Measurements from ENCODE around the gene ZBTB8OS. TPM values are rescaled to one million over a fixed set of nuclear protein-coding genes. Genes with fewer than 3 reads are reported as not detected.
"Not testable (repeated sequence)": the region's sequence is repeated elsewhere in the genome, so short reads cannot be mapped to it uniquely, and the experiment has no call there.

Gene ZBTB8OS
- polyA plus RNA-seq: 39.5 TPM
- long read RNA-seq, donor 1, transcript ZBTB8OS-208 (7 exons, 1,601 nt): major isoform, 5 of 6 reads
- long read RNA-seq, donor 1, partial matches to known transcripts: 0 of 6 reads
- long read RNA-seq, donor 1, other reads (novel, unspliced or antisense): 0 of 6 reads
- long read RNA-seq, donor 2, transcript ZBTB8OS-208 (7 exons, 1,601 nt): major isoform, 7 of 14 reads
- long read RNA-seq, donor 2, partial matches to known transcripts: 0 of 14 reads
- long read RNA-seq, donor 2, other reads (novel, unspliced or antisense): 0 of 14 reads
- long read RNA-seq, donor 3: 0 reads
- long read RNA-seq, donor 4, partial matches to known transcripts: 0 of 4 reads
- long read RNA-seq, donor 4, other reads (novel, unspliced or antisense): 0 of 4 reads
- long read RNA-seq, donor 5, partial matches to known transcripts: 0 of 7 reads
- long read RNA-seq, donor 5, other reads (novel, unspliced or antisense): 0 of 7 reads
- long read RNA-seq, donor 6, transcript ZBTB8OS-208 (7 exons, 1,601 nt): major isoform, 7 of 14 reads
- long read RNA-seq, donor 6, partial matches to known transcripts: 0 of 14 reads
- long read RNA-seq, donor 6, other reads (novel, unspliced or antisense): 0 of 14 reads
- long read RNA-seq, donor 7, transcript ZBTB8OS-208 (7 exons, 1,601 nt): major isoform, 6 of 10 reads
- long read RNA-seq, donor 7, partial matches to known transcripts: 0 of 10 reads
- long read RNA-seq, donor 7, other reads (novel, unspliced or antisense): 0 of 10 reads
- long read RNA-seq, donor 8, transcript ZBTB8OS-208 (7 exons, 1,601 nt): major isoform, 12 of 23 reads
- long read RNA-seq, donor 8, partial matches to known transcripts: 0 of 23 reads
- long read RNA-seq, donor 8, other reads (novel, unspliced or antisense): 0 of 23 reads
- long read RNA-seq, donor 9, transcript ZBTB8OS-204 (6 exons, 514 nt): minor isoform, 7 of 61 reads
- long read RNA-seq, donor 9, transcript ZBTB8OS-208 (7 exons, 1,601 nt): major isoform, 8 of 61 reads
- long read RNA-seq, donor 9, partial matches to known transcripts: 11 of 61 reads
- long read RNA-seq, donor 9, other reads (novel, unspliced or antisense): 33 of 61 reads
- long read RNA-seq, donor 10, partial matches to known transcripts: 0 of 9 reads
- long read RNA-seq, donor 10, other reads (novel, unspliced or antisense): 0 of 9 reads
- long read RNA-seq, donor 11, transcript ZBTB8OS-208 (7 exons, 1,601 nt): major isoform, 5 of 8 reads
- long read RNA-seq, donor 11, partial matches to known transcripts: 0 of 8 reads
- long read RNA-seq, donor 11, other reads (novel, unspliced or antisense): 0 of 8 reads

GRCh38 chr1:32650248-32650751 lies at the start of gene ZBTB8OS:
Gene ZBTB8OS, minus strand, starts transcription at chr1:32650550. Its CDS starts 21 bp downstream, at chr1:32650529.
- H3K36me3 ChIP-seq (ENCODE audit: control insufficient read depth, insufficient read depth, low read length): peaks cover 25% of the 10 kb centered on the region
- peak within 1 kb of the TSS; percentile 74 for H3K4me3 ChIP-seq (ENCODE audit: low read length)
- H3K9me3 ChIP-seq (ENCODE audit: control insufficient read depth, low read depth, low read length): no peaks in the 10 kb centered on the region
- H3K27ac ChIP-seq (ENCODE audit: low read length): peak within 1 kb of the TSS; percentile 98
- DNase-seq: peak; percentile 93 to 95
- no peaks in the 10 kb centered on the region for H3K27me3 ChIP-seq (ENCODE audit: control insufficient read depth, insufficient read depth, low read length)
- WGBS (ENCODE audit: insufficient coverage, low lambda C conversion rate): no CpG with 5 or more reads among the region's 21 CpGs
- peaks cover 9% of the 10 kb centered on the region for H3K4me1 ChIP-seq (ENCODE audit: control insufficient read depth, insufficient read depth, low read length)

DNA sequence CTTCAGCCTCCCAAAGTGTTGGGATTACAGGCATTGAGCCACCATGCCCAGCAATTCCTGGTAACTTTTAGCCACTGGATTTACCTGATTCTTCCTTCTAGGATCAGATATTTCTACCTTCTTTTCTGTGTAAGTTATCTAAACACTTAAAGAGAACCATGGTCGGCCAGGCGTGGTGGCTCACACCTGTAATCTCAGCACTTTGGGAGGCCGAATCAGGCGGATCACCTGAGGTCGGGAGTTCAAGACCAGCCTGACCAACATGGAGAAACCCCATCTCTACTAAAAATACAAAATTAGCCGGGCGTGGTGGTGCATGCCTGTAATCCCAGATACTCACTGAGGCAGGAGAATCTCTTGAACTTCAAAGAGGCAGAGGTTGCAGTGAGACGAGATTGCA lies 46.6 kb upstream of the ZBTB8OS start:
- WGBS (ENCODE audit: insufficient coverage, low lambda C conversion rate): no CpG with 5 or more reads among the region's 8 CpGs
- H3K4me3 ChIP-seq (ENCODE audit: low read length); H3K4me1 ChIP-seq (ENCODE audit: control insufficient read depth, insufficient read depth, low read length); DNase-seq; H3K9me3 ChIP-seq (ENCODE audit: control insufficient read depth, low read depth, low read length); H3K27me3 ChIP-seq (ENCODE audit: control insufficient read depth, insufficient read depth, low read length); H3K27ac ChIP-seq (ENCODE audit: low read length); H3K36me3 ChIP-seq (ENCODE audit: control insufficient read depth, insufficient read depth, low read length): not testable (repeated sequence)

DNA sequence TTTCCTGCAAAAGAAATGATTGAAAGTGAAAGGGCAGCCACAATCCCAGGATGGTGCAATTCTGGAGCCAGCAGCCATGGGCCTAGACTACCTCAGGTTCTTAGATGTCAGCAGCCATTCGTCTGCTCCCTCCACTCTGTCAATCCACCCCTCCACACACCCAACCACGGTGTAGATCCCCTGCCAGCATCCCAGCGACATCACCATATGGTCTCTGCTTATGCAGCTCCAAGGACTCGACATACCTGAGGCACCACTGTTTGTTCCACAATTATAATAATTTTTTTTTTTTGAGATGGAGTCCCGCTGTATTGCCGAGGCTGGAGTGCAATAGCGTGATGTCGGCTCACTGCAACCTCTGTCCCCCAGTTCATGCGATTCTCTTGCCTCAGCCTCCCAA lies 45.7 kb upstream of the ZBTB8OS start:
- WGBS (ENCODE audit: insufficient coverage, low lambda C conversion rate): 86% methylated on average over 2 of the region's 9 CpGs
- H3K4me3 ChIP-seq (ENCODE audit: low read length): no peak overlapping the region
- no peaks in the 10 kb centered on the region for H3K36me3 ChIP-seq (ENCODE audit: control insufficient read depth, insufficient read depth, low read length)
- H3K27ac ChIP-seq (ENCODE audit: low read length): no peak overlapping the region
- H3K4me1 ChIP-seq (ENCODE audit: control insufficient read depth, insufficient read depth, low read length): no peaks in the 10 kb centered on the region
- H3K27me3 ChIP-seq (ENCODE audit: control insufficient read depth, insufficient read depth, low read length): no peaks in the 10 kb centered on the region
- DNase-seq: no peak
- H3K9me3 ChIP-seq (ENCODE audit: control insufficient read depth, low read depth, low read length): no peaks in the 10 kb centered on the region

GRCh38 chr1:32695098-32695904 lies 45.0 kb upstream of the ZBTB8OS start:
- Histone ChIP-seq H3K27me3 (ENCODE audit: control insufficient read depth, insufficient read depth, low read length) (no peaks in the 10 kb centered on the region), H3K4me3 (ENCODE audit: low read length) (no peak overlapping the region), H3K36me3 (ENCODE audit: control insufficient read depth, insufficient read depth, low read length) (no peaks in the 10 kb centered on the region), H3K9me3 (ENCODE audit: control insufficient read depth, low read depth, low read length) (no peaks in the 10 kb centered on the region), H3K4me1 (ENCODE audit: control insufficient read depth, insufficient read depth, low read length) (no peaks in the 10 kb centered on the region), H3K27ac (ENCODE audit: low read length) (no peak overlapping the region)
- no peak for DNase-seq
- WGBS (ENCODE audit: insufficient coverage, low lambda C conversion rate): 51% methylated on average over 4 of the region's 17 CpGs

GRCh38 chr1:32693455-32694174 lies 43.3 kb upstream of the ZBTB8OS start:
- peaks cover 2% of the 10 kb centered on the region for H3K36me3 ChIP-seq (ENCODE audit: control insufficient read depth, insufficient read depth, low read length)
- no peak overlapping the region for H3K4me3 ChIP-seq (ENCODE audit: low read length)
- no peaks in the 10 kb centered on the region for H3K4me1 ChIP-seq (ENCODE audit: control insufficient read depth, insufficient read depth, low read length)
- no peaks in the 10 kb centered on the region for H3K27me3 ChIP-seq (ENCODE audit: control insufficient read depth, insufficient read depth, low read length)
- H3K9me3 ChIP-seq (ENCODE audit: control insufficient read depth, low read depth, low read length): no peaks in the 10 kb centered on the region
- DNase-seq: no peak
- WGBS (ENCODE audit: insufficient coverage, low lambda C conversion rate): no CpG with 5 or more reads among the region's 6 CpGs
- H3K27ac ChIP-seq (ENCODE audit: low read length): peak overlapping the region; percentile 30

DNA sequence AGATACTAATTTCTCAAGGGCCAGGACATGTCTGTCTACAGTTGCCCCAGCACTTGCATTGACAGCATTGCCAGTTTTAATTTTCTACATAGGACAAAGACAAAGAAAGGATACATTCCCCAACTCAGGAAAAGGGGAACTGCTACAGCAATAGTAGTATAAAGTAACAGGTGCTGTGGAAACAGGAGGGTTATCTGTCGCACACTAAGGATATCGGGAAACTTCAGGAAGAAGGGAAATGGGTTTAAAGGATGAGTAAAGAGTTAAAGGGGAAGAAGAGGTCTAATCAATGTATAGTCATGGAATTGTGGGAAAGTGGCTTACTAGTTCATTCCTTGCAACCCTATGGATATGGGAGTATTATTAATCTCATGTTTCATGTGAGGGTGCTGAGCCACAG lies 36.0 kb upstream of the ZBTB8OS start:
- WGBS (ENCODE audit: insufficient coverage, low lambda C conversion rate): 92% methylated on average over 2 of the region's 2 CpGs
- no peak overlapping the region for H3K27ac ChIP-seq (ENCODE audit: low read length)

GRCh38 chr1:32685498-32685897 lies 35.1 kb upstream of the ZBTB8OS start:
- no peak overlapping the region for H3K27ac ChIP-seq (ENCODE audit: low read length)
- WGBS (ENCODE audit: insufficient coverage, low lambda C conversion rate): no CpG with 5 or more reads among the region's 2 CpGs
- DNase-seq: no peak
- no peaks in the 10 kb centered on the region for H3K4me1 ChIP-seq (ENCODE audit: control insufficient read depth, insufficient read depth, low read length)
- H3K27me3 ChIP-seq (ENCODE audit: control insufficient read depth, insufficient read depth, low read length): no peaks in the 10 kb centered on the region
- H3K4me3 ChIP-seq (ENCODE audit: low read length): no peak overlapping the region
- H3K9me3 ChIP-seq (ENCODE audit: control insufficient read depth, low read depth, low read length): no peaks in the 10 kb centered on the region
- peaks cover 40% of the 10 kb centered on the region for H3K36me3 ChIP-seq (ENCODE audit: control insufficient read depth, insufficient read depth, low read length)

More for the DNA sequence above, 36.0 kb upstream of the ZBTB8OS start:
- H3K4me3 ChIP-seq (ENCODE audit: low read length): no peak overlapping the region
- no peaks in the 10 kb centered on the region for H3K27me3 ChIP-seq (ENCODE audit: control insufficient read depth, insufficient read depth, low read length)
- H3K4me1 ChIP-seq (ENCODE audit: control insufficient read depth, insufficient read depth, low read length): no peaks in the 10 kb centered on the region
- no peak for DNase-seq
- H3K9me3 ChIP-seq (ENCODE audit: control insufficient read depth, low read depth, low read length): no peaks in the 10 kb centered on the region
- H3K36me3 ChIP-seq (ENCODE audit: control insufficient read depth, insufficient read depth, low read length): peaks cover 33% of the 10 kb centered on the region

DNA sequence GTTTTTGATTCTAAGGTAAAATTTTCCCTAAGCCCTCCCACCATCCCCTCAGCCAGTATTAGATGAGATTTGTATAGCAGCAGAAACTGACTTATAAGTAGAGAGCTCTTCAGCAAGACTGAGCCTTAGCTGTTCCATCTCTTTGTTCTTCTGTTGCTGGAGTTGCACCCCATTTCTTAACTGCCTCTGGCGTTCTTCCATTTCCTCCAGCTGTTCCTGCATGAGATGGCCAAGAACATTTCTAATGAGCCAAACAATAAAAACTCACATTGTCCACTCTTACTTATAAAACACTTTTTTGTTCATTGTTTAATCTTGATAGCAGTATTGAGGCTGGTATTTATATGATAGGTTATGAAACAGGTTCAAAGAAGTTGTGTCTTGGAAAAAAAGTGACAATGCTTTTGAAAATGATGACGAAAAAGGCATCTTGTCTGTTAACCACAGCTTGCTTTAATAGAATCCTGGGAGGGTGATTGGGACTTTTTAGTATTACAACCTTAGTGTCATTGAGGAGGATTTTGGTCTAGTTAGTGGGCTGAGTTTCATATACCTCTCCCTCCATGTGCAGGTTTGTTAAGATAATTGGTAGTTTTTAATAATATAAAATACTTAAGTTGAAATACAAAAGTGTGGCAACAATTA lies 33.9 kb upstream of the ZBTB8OS start:
- WGBS (ENCODE audit: insufficient coverage, low lambda C conversion rate): 67% methylated on average over 1 of the region's 2 CpGs
- Histone ChIP-seq H3K9me3 (ENCODE audit: control insufficient read depth, low read depth, low read length) (no peaks in the 10 kb centered on the region), H3K4me3 (ENCODE audit: low read length) (no peak overlapping the region), H3K27ac (ENCODE audit: low read length) (no peak overlapping the region), H3K27me3 (ENCODE audit: control insufficient read depth, insufficient read depth, low read length) (no peaks in the 10 kb centered on the region), H3K36me3 (ENCODE audit: control insufficient read depth, insufficient read depth, low read length) (peaks cover 44% of the 10 kb centered on the region), H3K4me1 (ENCODE audit: control insufficient read depth, insufficient read depth, low read length) (no peaks in the 10 kb centered on the region)
- DNase-seq: no peak

DNA sequence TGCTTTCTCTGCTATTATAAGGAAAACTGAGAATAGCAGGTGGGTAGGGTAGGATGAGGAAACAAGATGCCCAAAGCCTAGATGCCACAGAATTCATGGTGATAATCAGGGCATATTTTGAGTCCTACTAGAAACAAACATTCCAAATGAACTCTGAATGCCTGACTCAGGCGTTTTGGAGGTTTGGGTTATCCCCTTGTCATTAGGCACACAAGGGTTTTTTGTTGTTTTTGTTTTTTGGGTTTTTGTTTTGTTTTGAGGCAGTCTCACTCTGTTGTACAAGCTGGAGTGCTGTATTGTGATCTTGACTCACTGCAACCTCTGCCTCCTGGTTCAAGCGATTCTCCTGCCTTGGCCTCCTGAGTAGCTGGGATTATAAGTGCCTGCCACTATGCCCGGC lies 33.0 kb upstream of the ZBTB8OS start:
- Histone ChIP-seq H3K27me3 (ENCODE audit: control insufficient read depth, insufficient read depth, low read length) (no peaks in the 10 kb centered on the region), H3K9me3 (ENCODE audit: control insufficient read depth, low read depth, low read length) (no peaks in the 10 kb centered on the region), H3K27ac (ENCODE audit: low read length) (no peak overlapping the region), H3K4me3 (ENCODE audit: low read length) (no peak overlapping the region), H3K4me1 (ENCODE audit: control insufficient read depth, insufficient read depth, low read length) (no peaks in the 10 kb centered on the region), H3K36me3 (ENCODE audit: control insufficient read depth, insufficient read depth, low read length) (peaks cover 50% of the 10 kb centered on the region)
- WGBS (ENCODE audit: insufficient coverage, low lambda C conversion rate): 88% methylated on average over 1 of the region's 3 CpGs
- no peak for DNase-seq
